HCT116 (cell line): ENCODE results near the gene LAYN. TPM values are rescaled to one million over a fixed set of nuclear protein-coding genes. Genes with fewer than 3 reads are reported as not detected.

Experiments
- ATAC-seq: fragments of 200-7000 bp; cut with Tn5 transposase; 2 replicates; pipeline ENCODE4 v1.9.1; 2020; ENCODE audit warnings: mild to moderate bottlenecking, moderate library complexity
- BruUV-seq: library from RNA; stranded (reverse); fragments of 400-500 nt; replicated peaks from 2 replicates; lab custom pipeline; 2021; lab: Mats Ljungman, UMichigan
- CTCF ChIA-PET: fragments of 300-600 bp; sonication (Branson Sonifier 250); formaldehyde crosslinking; loops from one replicate; lab custom pipeline; 2021; ENCODE audit warnings: antibody characterized with exemption; lab: Charles Lee
- POLR2A ChIA-PET: fragments of 300-600, 350-600 bp; sonication (Branson Sonifier 250); formaldehyde crosslinking; loops from one replicate; lab custom pipeline; 2021; ENCODE audit warnings: antibody characterized with exemption; lab: Charles Lee
- RAD21 ChIA-PET, 2 experiments: fragments of 300-600 bp; sonication (Branson Sonifier 250); formaldehyde crosslinking; loops; one replicate each; lab custom pipeline; 2023; ENCODE audit warnings: low total read pairs in 2 of 2; ENCODE audit not compliant: uncharacterized antibody in 2 of 2, unreplicated experiment in 2 of 2, low non-redundant PET in 1 of 2; lab: Charles Lee
- DNase-seq: peaks from one replicate; pipeline ENCODE4 v3.0.0-alpha.2; 2010; ENCODE audit warnings: low read depth, low spot score
- H2AFZ ChIP-seq: fragments of 200-600 bp; shearing (Covaris generic), sonication (generic); 2 replicates; pipeline ENCODE4 v1.6.1; 2017; ENCODE audit warnings: low read depth, mixed run types, mixed read lengths, antibody characterized with exemption, low read length; ENCODE audit not compliant: poor library complexity, severe bottlenecking
- H3K27ac ChIP-seq: 2 replicates; pipeline ENCODE4 v1.5.1; 2012; ENCODE audit warnings: low read depth, low read length
- H3K27me3 ChIP-seq: fragments of 200-600 bp; sonication (generic); 2 replicates; pipeline ENCODE4 v1.6.1; 2016; ENCODE audit warnings: mixed run types, low read length, mixed read lengths; ENCODE audit not compliant: insufficient read depth
- H3K36me3 ChIP-seq, 2 experiments: fragments of 200-500 bp in 1 of 2; fragments of 200-600 bp in 1 of 2; sonication (Bioruptor generic) in 1 of 2; sonication (generic) in 1 of 2; 2 replicates each; pipeline versions ENCODE4 v1.5.1 to v1.6.1; 2014 to 2016; ENCODE audit warnings: low read length in 2 of 2, inconsistent platforms in 1 of 2, mixed read lengths in 1 of 2, mixed run types in 1 of 2; ENCODE audit not compliant: insufficient read depth in 2 of 2, control insufficient read depth in 1 of 2
- H3K4me1 ChIP-seq, 2 experiments: fragments of 200-600 bp in 1 of 2; sonication (generic) in 1 of 2; 2 replicates each; pipeline versions ENCODE4 v1.5.1 to v1.6.1; 2012 to 2017; ENCODE audit warnings: low read length in 2 of 2, inconsistent platforms in 1 of 2, mild to moderate bottlenecking in 1 of 2, mixed read lengths in 1 of 2, mixed run types in 1 of 2, moderate library complexity in 1 of 2; ENCODE audit not compliant: insufficient read depth in 2 of 2, control insufficient read depth in 1 of 2
- H3K4me2 ChIP-seq: fragments of 200-600 bp; sonication (generic); 2 replicates; pipeline ENCODE4 v1.6.1; 2017; ENCODE audit warnings: mixed run types, low read length, mixed read lengths
- H3K4me3 ChIP-seq, 2 experiments: fragments of 200-600 bp in 1 of 2; sonication (generic) in 1 of 2; replicated peaks in 1 of 2; 2 replicates each; pipeline ENCODE4 v1.5.1; 2011 to 2016; ENCODE audit warnings: low read length in 2 of 2, control low read depth in 1 of 2, low read depth in 1 of 2, mild to moderate bottlenecking in 1 of 2, mixed read lengths in 1 of 2, mixed run types in 1 of 2
- H3K79me2 ChIP-seq: fragments of 200-600 bp; sonication (generic); 2 replicates; pipeline ENCODE4 v1.6.1; 2017; ENCODE audit warnings: mild to moderate bottlenecking, mixed run types, low read length, moderate library complexity, mixed read lengths; ENCODE audit not compliant: insufficient read depth
- H3K9ac ChIP-seq: fragments of 200-600 bp; sonication (generic); 2 replicates; pipeline ENCODE4 v1.6.1; 2016; ENCODE audit warnings: low read length, mixed read lengths
- H3K9me2 ChIP-seq: fragments of 200-600 bp; sonication (generic), shearing (Covaris generic); 2 replicates; pipeline ENCODE4 v1.6.1; 2017; ENCODE audit warnings: mixed run types, mild to moderate bottlenecking, moderate library complexity; ENCODE audit not compliant: insufficient read depth
- H3K9me3 ChIP-seq, 2 experiments: fragments of 200-500 bp in 1 of 2; fragments of 200-600 bp in 1 of 2; sonication (Bioruptor generic) in 1 of 2; sonication (generic) in 1 of 2; 2 replicates each; pipeline ENCODE4 v1.6.1; 2014 to 2017; ENCODE audit warnings: low read length in 2 of 2, mixed read lengths in 2 of 2, inconsistent platforms in 1 of 2, low read depth in 1 of 2, mild to moderate bottlenecking in 1 of 2, mixed run types in 1 of 2, moderate library complexity in 1 of 2; ENCODE audit not compliant: control insufficient read depth in 1 of 2, insufficient read depth in 1 of 2
- H4K20me1 ChIP-seq: fragments of 200-600 bp; sonication (generic), shearing (Covaris generic); 2 replicates; pipeline ENCODE4 v1.6.1; 2017; ENCODE audit warnings: mixed run types, mild to moderate bottlenecking, moderate library complexity; ENCODE audit not compliant: insufficient read depth
- CBX3 ChIP-seq: IDR thresholded peaks from 2 replicates; pipeline ENCODE4 v1.6.1; 2012; ENCODE audit warnings: low read depth
- CEBPB ChIP-seq: IDR thresholded peaks from 2 replicates; pipeline ENCODE4 v1.6.1; 2012; ENCODE audit warnings: low read depth
- EZH2phosphoT487 ChIP-seq: fragments of 200-600 bp; IDR thresholded peaks from 2 replicates; pipeline ENCODE4 v1.6.1; 2018; ENCODE audit warnings: antibody characterized with exemption, borderline replicate concordance
- FOSL1 ChIP-seq: IDR thresholded peaks from 2 replicates; pipeline ENCODE4 v1.6.1; 2012; ENCODE audit warnings: low read depth
- POLR2A ChIP-seq: IDR thresholded peaks from 2 replicates; pipeline ENCODE4 v1.7.0; 2011; ENCODE audit warnings: borderline replicate concordance; ENCODE audit not compliant: insufficient read depth, insufficient read length; ENCODE audit errors: extremely low read depth
- POLR2AphosphoS5 ChIP-seq: IDR thresholded peaks from 2 replicates; pipeline ENCODE4 v1.6.1; 2011; ENCODE audit warnings: mild to moderate bottlenecking, low read depth, low read length, moderate library complexity
- YY1 ChIP-seq: IDR thresholded peaks from 2 replicates; pipeline ENCODE4 v1.6.1; 2011; ENCODE audit warnings: low read length, low read depth, moderate library complexity, mild to moderate bottlenecking; ENCODE audit not compliant: insufficient replicate concordance; ENCODE audit errors: extremely low read depth
- intact Hi-C: fragments of 100-400 bp; cut with micrococcal nuclease; formaldehyde crosslinking; loops from 2 replicates; pipeline ENCODE4 v1.10.0; 2022
- total RNA-seq: library from RNA; stranded (reverse); gene quantifications from one replicate; pipeline ENCODE4 v1.2.1, GENCODE V29; 2021; ENCODE audit not compliant: unreplicated experiment
- TF ChIP-seq, protein P1 (sequence below): IDR thresholded peaks from 2 replicates; pipeline ENCODE4 v1.6.1; 2012

LAYN gene
- total RNA-seq, 1 experiment from 2014 or later: not detected

DNA sequence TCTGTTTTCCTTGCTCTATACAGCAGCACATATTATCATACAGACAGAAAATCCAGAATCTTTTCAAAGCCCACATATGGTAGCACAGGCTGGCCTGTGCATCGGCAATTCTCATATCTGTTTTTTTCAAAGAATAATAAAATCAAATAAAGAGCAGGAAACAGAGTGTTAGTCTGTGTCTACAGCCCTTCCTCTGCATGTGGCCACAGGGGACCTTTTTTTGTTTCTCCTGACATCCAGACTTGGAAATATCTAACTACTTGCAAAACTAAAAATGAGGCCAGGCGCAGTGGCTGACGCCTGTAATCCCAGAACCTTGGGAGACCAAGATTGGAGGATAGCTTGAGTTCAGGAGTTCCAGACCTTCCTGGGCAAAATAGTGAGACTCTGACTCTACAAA is 20.3 kb downstream of the LAYN start (continued):
- TF ChIP-seq FOSL1: no peak

DNA sequence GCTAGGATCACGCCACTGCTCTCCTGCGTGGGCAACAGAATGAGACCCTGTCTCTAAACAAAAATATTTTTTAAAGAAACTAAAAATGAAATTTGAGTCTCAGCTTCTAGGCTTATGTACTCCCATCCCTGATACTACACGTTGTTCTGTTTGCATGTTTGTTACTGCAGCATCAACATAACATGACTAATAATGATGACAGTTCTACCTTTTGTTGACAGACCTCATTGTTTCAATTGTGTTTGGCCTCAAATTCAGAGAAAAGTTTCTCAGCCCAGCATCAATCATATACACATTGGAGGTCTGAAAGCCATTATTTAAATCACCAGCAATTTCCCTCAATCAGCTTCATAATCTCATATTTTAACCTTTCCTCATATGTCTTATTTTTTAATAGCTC is 20.8 kb downstream of the LAYN start:
- Histone ChIP-seq H2AFZ (no peak overlapping the region), H3K79me2 (no peaks in the 10 kb centered on the region), H3K27ac (no peak overlapping the region), H3K27me3 (no peaks in the 10 kb centered on the region), H3K36me3 (no peaks in the 10 kb centered on the region), H3K4me2 (no peak overlapping the region), H4K20me1 (no peaks in the 10 kb centered on the region), H3K9ac (no peak overlapping the region)
- ChIA-PET POLR2A (interaction anchor here (1.1 kb wide), 1 partner anchor 311 kb away, joined by 3 read pairs; no protein-coding TSS in a partner anchor), CTCF (interaction anchor here (1.3 kb wide), 1 partner anchor 106 kb away, joined by 3 read pairs; no protein-coding TSS in a partner anchor)
- no TSS peak for BruUV-seq
- intact Hi-C loops: loop anchor here (10.0 kb wide), 1 partner anchor 1723 kb away; no protein-coding TSS in a partner anchor
- no peak for DNase-seq
- no peak for TF ChIP-seq CBX3
- no peak for TF ChIP-seq CEBPB
- TF ChIP-seq POLR2A: no peak
- no peak for TF ChIP-seq POLR2AphosphoS5
- TF ChIP-seq, protein P1, sequence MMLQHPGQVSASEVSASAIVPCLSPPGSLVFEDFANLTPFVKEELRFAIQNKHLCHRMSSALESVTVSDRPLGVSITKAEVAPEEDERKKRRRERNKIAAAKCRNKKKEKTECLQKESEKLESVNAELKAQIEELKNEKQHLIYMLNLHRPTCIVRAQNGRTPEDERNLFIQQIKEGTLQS: no peak
- no peak for TF ChIP-seq EZH2phosphoT487
- no peak for TF ChIP-seq YY1
- TF ChIP-seq, all 23 proteins: peak for 0
- RAD21 ChIA-PET: no interaction called here
- no peak for ATAC-seq
- H3K4me1 ChIP-seq: peaks cover 0 to 7% of the 10 kb centered on the region in 2 experiments; a peak in 1 of 4 replicates
- no peak overlapping the region for H3K4me3 ChIP-seq
- no peaks in the 10 kb centered on the region; the same call in 1 of the 2 replicates for H3K9me2 ChIP-seq
- H3K9me3 ChIP-seq: no peaks in the 10 kb centered on the region
